ENCODE data around the gene IGSF23.

- TF ChIP-seq POLR2A (IDR thresholded peaks at IDR 0.05), result no peak
- TF ChIP-seq, protein P1, sequence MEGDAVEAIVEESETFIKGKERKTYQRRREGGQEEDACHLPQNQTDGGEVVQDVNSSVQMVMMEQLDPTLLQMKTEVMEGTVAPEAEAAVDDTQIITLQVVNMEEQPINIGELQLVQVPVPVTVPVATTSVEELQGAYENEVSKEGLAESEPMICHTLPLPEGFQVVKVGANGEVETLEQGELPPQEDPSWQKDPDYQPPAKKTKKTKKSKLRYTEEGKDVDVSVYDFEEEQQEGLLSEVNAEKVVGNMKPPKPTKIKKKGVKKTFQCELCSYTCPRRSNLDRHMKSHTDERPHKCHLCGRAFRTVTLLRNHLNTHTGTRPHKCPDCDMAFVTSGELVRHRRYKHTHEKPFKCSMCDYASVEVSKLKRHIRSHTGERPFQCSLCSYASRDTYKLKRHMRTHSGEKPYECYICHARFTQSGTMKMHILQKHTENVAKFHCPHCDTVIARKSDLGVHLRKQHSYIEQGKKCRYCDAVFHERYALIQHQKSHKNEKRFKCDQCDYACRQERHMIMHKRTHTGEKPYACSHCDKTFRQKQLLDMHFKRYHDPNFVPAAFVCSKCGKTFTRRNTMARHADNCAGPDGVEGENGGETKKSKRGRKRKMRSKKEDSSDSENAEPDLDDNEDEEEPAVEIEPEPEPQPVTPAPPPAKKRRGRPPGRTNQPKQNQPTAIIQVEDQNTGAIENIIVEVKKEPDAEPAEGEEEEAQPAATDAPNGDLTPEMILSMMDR (IDR thresholded peaks at IDR 0.05), result no peak
Observed at GRCh38 chr19:44647144-44647543, 33.8 kb downstream of the IGSF23 start.
